H1 (cell line): ENCODE measurements around the gene SNRPA1. TPM values are rescaled to one million over a fixed set of nuclear protein-coding genes. Genes with fewer than 3 reads are reported as not detected.

Experiments
- CTCF ChIA-PET: fragments of 300-600 bp; sonication (Branson Sonifier 250); formaldehyde crosslinking; loops from one replicate; lab custom pipeline; 2021; ENCODE audit not compliant: partially characterized antibody; lab: Charles Lee
- POLR2A ChIA-PET: fragments of 300-600 bp; sonication (Branson Sonifier 250); formaldehyde crosslinking; loops from one replicate; lab custom pipeline; 2021; ENCODE audit warnings: inconsistent platforms; ENCODE audit not compliant: partially characterized antibody; lab: Charles Lee
- DNase-seq, 2 experiments: peaks; one replicate each; pipeline versions ENCODE4 v3.0.0 to v3.0.0-alpha.2; 2010 to 2022; ENCODE audit warnings: low spot score in 2 of 2, low read depth in 1 of 2, mixed read lengths in 1 of 2
- FAIRE-seq: peaks from 2 replicates; lab custom pipeline; 2011; peaks lifted over from hg19 to GRCh38; lab: Jason Lieb, UNC
- H2AFZ ChIP-seq: 2 replicates; pipeline ENCODE4 v1.8.1; 2012; ENCODE audit warnings: low read length, inconsistent platforms
- H2AK5ac ChIP-seq: 2 replicates; pipeline ENCODE4 v1.6.1; 2013; ENCODE audit warnings: low read depth, low read length
- H2BK120ac ChIP-seq: replicated peaks from 2 replicates; pipeline ENCODE3; 2013; ENCODE audit warnings: low read depth, low read length, inconsistent platforms
- H2BK12ac ChIP-seq: 2 replicates; pipeline ENCODE4 v1.6.1; 2013; ENCODE audit warnings: low read depth, low read length
- H2BK15ac ChIP-seq: 2 replicates; pipeline ENCODE4 v1.6.1; 2013; ENCODE audit warnings: low read length
- H2BK20ac ChIP-seq: 2 replicates; pipeline ENCODE4 v1.6.1; 2013; ENCODE audit warnings: low read length
- H2BK5ac ChIP-seq: 2 replicates; pipeline ENCODE4 v1.6.1; 2013; ENCODE audit warnings: low read depth, low read length
- H3K14ac ChIP-seq: 2 replicates; pipeline ENCODE4 v1.6.1; 2013; ENCODE audit warnings: inconsistent platforms; ENCODE audit not compliant: insufficient read length
- H3K18ac ChIP-seq: 2 replicates; pipeline ENCODE4 v1.6.1; 2013; ENCODE audit warnings: low read length; ENCODE audit errors: extremely low read depth
- H3K23ac ChIP-seq: 2 replicates; pipeline ENCODE4 v1.6.1; 2013; ENCODE audit warnings: inconsistent platforms; ENCODE audit not compliant: insufficient read length
- H3K23me2 ChIP-seq: 2 replicates; pipeline ENCODE4 v1.6.1; 2013; ENCODE audit warnings: low read depth, low read length
- H3K27ac ChIP-seq: 2 replicates; pipeline ENCODE4 v1.6.1; 2011; ENCODE audit warnings: low read depth, low read length, inconsistent platforms
- H3K27me3 ChIP-seq, 4 experiments: replicated peaks in 1 of 4; 1 replicate in 1 of 4; 2 replicates in 3 of 4; pipeline versions ENCODE4 v1.6.1 to v1.8.1; 2011 to 2013; ENCODE audit warnings: low read length in 3 of 4, mild to moderate bottlenecking in 3 of 4, inconsistent platforms in 2 of 4, mixed read lengths in 2 of 4, moderate library complexity in 1 of 4; ENCODE audit not compliant: control insufficient read depth in 3 of 4, insufficient read depth in 3 of 4; ENCODE audit errors: extremely low read depth in 1 of 4
- H3K36me3 ChIP-seq, 4 experiments: 2 replicates each; pipeline versions ENCODE4 v1.6.1 to v1.8.1; 2011 to 2013; ENCODE audit warnings: mild to moderate bottlenecking in 4 of 4, low read length in 3 of 4, moderate library complexity in 2 of 4, control low read depth in 1 of 4, inconsistent platforms in 1 of 4; ENCODE audit not compliant: insufficient read depth in 4 of 4, control insufficient read depth in 2 of 4
- H3K4ac ChIP-seq: replicated peaks from 2 replicates; pipeline ENCODE3; 2013; ENCODE audit warnings: low read length, low read depth, mixed read lengths, inconsistent platforms; ENCODE audit not compliant: insufficient read length
- H3K4me1 ChIP-seq, 4 experiments: replicated peaks in 1 of 4; 1 replicate in 1 of 4; 2 replicates in 3 of 4; pipeline versions ENCODE4 v1.6.1 to v1.8.1; 2011 to 2013; ENCODE audit warnings: low read length in 3 of 4, inconsistent platforms in 2 of 4, mixed read lengths in 1 of 4; ENCODE audit not compliant: insufficient read depth in 4 of 4, control insufficient read depth in 3 of 4
- H3K4me2 ChIP-seq, 2 experiments: 2 replicates each; pipeline versions ENCODE4 v1.6.1 to v1.8.1; 2011 to 2013; ENCODE audit warnings: low read depth in 2 of 2, low read length in 2 of 2, control low read depth in 1 of 2, inconsistent platforms in 1 of 2, mild to moderate bottlenecking in 1 of 2; ENCODE audit not compliant: insufficient read depth in 1 of 2
- H3K4me3 ChIP-seq, 4 experiments: fragments of 200-600, 300-600 bp in 1 of 4; sonication (generic), shearing (Covaris generic), sonication (Bioruptor Twin) in 1 of 4; 2 replicates each; pipeline versions ENCODE4 v1.5.1 to v1.8.1; 2011 to 2016; ENCODE audit warnings: low read length in 4 of 4, low read depth in 3 of 4, control low read depth in 2 of 4, inconsistent platforms in 2 of 4, mild to moderate bottlenecking in 2 of 4, mixed read lengths in 1 of 4, moderate library complexity in 1 of 4; ENCODE audit not compliant: insufficient read depth in 2 of 4; ENCODE audit errors: extremely low read depth in 1 of 4
- H3K56ac ChIP-seq: replicated peaks from 2 replicates; pipeline ENCODE3; 2013; ENCODE audit warnings: low read depth, mild to moderate bottlenecking, mixed read lengths, low read length, inconsistent platforms; ENCODE audit not compliant: insufficient read length
- H3K79me1 ChIP-seq: 2 replicates; pipeline ENCODE4 v1.6.1; 2013; ENCODE audit warnings: low read depth, low read length, control low read depth
- H3K79me2 ChIP-seq, 2 experiments: 2 replicates each; pipeline versions ENCODE4 v1.6.1 to v1.8.1; 2012 to 2013; ENCODE audit warnings: low read length in 2 of 2, mild to moderate bottlenecking in 2 of 2, inconsistent platforms in 1 of 2; ENCODE audit not compliant: insufficient read depth in 2 of 2, control insufficient read depth in 1 of 2
- H3K9ac ChIP-seq, 4 experiments: replicated peaks in 1 of 4; 1 replicate in 1 of 4; 2 replicates in 3 of 4; pipeline versions ENCODE4 v1.6.1 to v1.8.1; 2011 to 2013; ENCODE audit warnings: low read depth in 3 of 4, low read length in 3 of 4, control low read depth in 2 of 4, mild to moderate bottlenecking in 2 of 4, moderate library complexity in 2 of 4, inconsistent platforms in 1 of 4; ENCODE audit errors: extremely low read depth in 1 of 4
- H3K9me3 ChIP-seq, 2 experiments: 2 replicates each; pipeline versions ENCODE4 v1.6.1 to v1.8.1; 2012 to 2013; ENCODE audit warnings: mild to moderate bottlenecking in 2 of 2, moderate library complexity in 2 of 2, control low read depth in 1 of 2, inconsistent platforms in 1 of 2, low read depth in 1 of 2, low read length in 1 of 2, mixed read lengths in 1 of 2; ENCODE audit not compliant: insufficient read depth in 2 of 2
- H4K20me1 ChIP-seq, 2 experiments: replicated peaks in 1 of 2; 2 replicates each; pipeline versions ENCODE3 to v1.8.1; 2011 to 2013; ENCODE audit warnings: inconsistent platforms in 2 of 2, low read length in 2 of 2, mild to moderate bottlenecking in 1 of 2; ENCODE audit not compliant: insufficient read depth in 2 of 2, control insufficient read depth in 1 of 2
- H4K5ac ChIP-seq: 2 replicates; pipeline ENCODE4 v1.6.1; 2013; ENCODE audit warnings: low read length, low read depth, mixed read lengths, inconsistent platforms; ENCODE audit not compliant: insufficient read length
- H4K8ac ChIP-seq: 2 replicates; pipeline ENCODE4 v1.8.0; 2013; ENCODE audit warnings: mild to moderate bottlenecking, moderate library complexity, low read length, inconsistent platforms; ENCODE audit not compliant: insufficient read depth; ENCODE audit errors: extremely low read depth
- H4K91ac ChIP-seq: replicated peaks from 2 replicates; pipeline ENCODE3; 2013; ENCODE audit warnings: low read length, mixed read lengths, inconsistent platforms; ENCODE audit not compliant: insufficient read length
- CTBP2 ChIP-seq: IDR thresholded peaks from 2 replicates; pipeline ENCODE4 v1.7.0; 2011; ENCODE audit warnings: borderline replicate concordance, mild to moderate bottlenecking, moderate library complexity, mixed read lengths, low read length; ENCODE audit not compliant: insufficient read depth, insufficient read length
- EGR1 ChIP-seq: IDR thresholded peaks from 2 replicates; pipeline ENCODE4 v1.6.1; 2011; ENCODE audit warnings: low read depth, low read length, borderline replicate concordance
- HDAC6 ChIP-seq: IDR thresholded peaks from one replicate; pipeline ENCODE4 v1.7.1; 2012; ENCODE audit warnings: low read depth, mild to moderate bottlenecking, inconsistent platforms, low read length, moderate library complexity
- KDM1A ChIP-seq: fragments of 200-600, 300-600 bp; sonication (generic); IDR thresholded peaks from 2 replicates; pipeline ENCODE4 v1.7.1; 2016; ENCODE audit warnings: mild to moderate bottlenecking, low read length, borderline replicate concordance
- KDM5A ChIP-seq: fragments of 200-600 bp; IDR thresholded peaks from 2 replicates; pipeline ENCODE4 v1.7.1; 2012; ENCODE audit warnings: mild to moderate bottlenecking, low read length, inconsistent platforms, mixed read lengths
- POU5F1 ChIP-seq: IDR thresholded peaks from 2 replicates; pipeline ENCODE4 v1.6.1; 2011; ENCODE audit warnings: low read depth, mild to moderate bottlenecking, low read length, moderate library complexity
- RBBP5 ChIP-seq: IDR thresholded peaks from 2 replicates; pipeline ENCODE4 v1.7.1; 2012; ENCODE audit warnings: low read depth, mild to moderate bottlenecking, inconsistent platforms, low read length, moderate library complexity, borderline replicate concordance
- RNF2 ChIP-seq: fragments of 200-900, 300-1000 bp; sonication (generic); IDR thresholded peaks from 2 replicates; pipeline ENCODE4 v1.7.1; 2016; ENCODE audit warnings: borderline replicate concordance, low read depth, mild to moderate bottlenecking, antibody characterized with exemption, low read length; ENCODE audit not compliant: poor library complexity, severe bottlenecking; ENCODE audit errors: missing control alignments
- TEAD4 ChIP-seq: IDR thresholded peaks from 2 replicates; pipeline ENCODE4 v1.6.1; 2012; ENCODE audit warnings: low read depth, low read length, inconsistent platforms, mixed read lengths
- WGBS, 2 experiments: shearing (Covaris generic) in 1 of 2; methylation state at CpG; one replicate each; pipeline versions ENCODE4 v1.1.6 to v1.1.7; 2013 to 2015; ENCODE audit warnings: low lambda C conversion rate in 2 of 2, mixed read lengths in 2 of 2, inconsistent platforms in 1 of 2, low coverage in 1 of 2, missing lambda C conversion rate in 1 of 2; ENCODE audit not compliant: insufficient replicate concordance in 2 of 2, insufficient coverage in 1 of 2, insufficient read length in 1 of 2; ENCODE audit errors: extremely low coverage in 1 of 2, missing lambda C conversion rate in 1 of 2; 5-methylcytosine and 5-hydroxymethylcytosine counted together
- polyA plus RNA-seq, 7 experiments: library from polyadenylated mRNA; depleted of rRNA in 3 of 7; stranded (reverse) in 5 of 7; unstranded in 2 of 7; fragments of >200 nt in 5 of 7; fragments of 200-250 nt in 2 of 7; gene quantifications; 1 replicate in 5 of 7; 2 replicates in 1 of 7; 4 replicates in 1 of 7; pipeline versions ENCODE4 v1.2.1 to v1.2.3, GENCODE V29; 2011 to 2013; ENCODE audit warnings: missing spikeins in 2 of 7, mixed read lengths in 2 of 7
- total RNA-seq: library from RNA; stranded (reverse); fragmentation: NEBNext Ultra II Directional; extraction: Animal tissue kit (Norgen Biotek cat#: 25700); gene quantifications from 2 replicates; pipeline ENCODE4 v1.2.1, GENCODE V29; 2021

SNRPA1 gene
- total and polyA plus RNA-seq, 2 of the 8 experiments (the other 6 are each of a cell fraction or from before 2014, with no cell fraction given) = 140 to 221 TPM

DNA sequence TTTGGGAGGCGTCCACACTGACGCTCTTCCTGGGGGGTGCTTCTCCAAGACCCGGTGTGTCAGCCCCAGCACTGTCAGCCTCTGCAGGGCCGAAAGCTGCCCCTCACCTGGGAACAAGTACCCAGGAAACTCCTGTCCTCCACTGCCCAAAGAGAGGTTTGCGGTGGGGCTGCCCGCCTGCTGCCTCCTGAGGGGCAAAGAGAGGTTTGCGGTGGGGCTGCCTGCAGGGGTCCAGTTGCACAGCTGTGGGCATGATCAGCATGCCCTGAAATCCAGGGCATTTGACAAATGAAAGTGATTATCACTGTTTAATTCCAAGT is 15.1 kb upstream of the SNRPA1 start:
- no peak for DNase-seq
- Histone ChIP-seq H2AFZ (no peak overlapping the region), H3K9me3 (no peaks in the 10 kb centered on the region), H3K4me1 (peaks cover 0 to 5% (median 0%) of the 10 kb centered on the region in 4 experiments; a peak in 1 of 7 replicates), H2AK5ac (no peak overlapping the region), H2BK20ac (no peak overlapping the region), H4K5ac (no peak overlapping the region), H2BK120ac (no peak overlapping the region), H2BK5ac (no peak overlapping the region), H2BK15ac (no peak overlapping the region), H3K36me3 (no peaks in the 10 kb centered on the region), H3K23ac (no peak overlapping the region), H3K23me2 (no peaks in the 10 kb centered on the region), H3K27me3 (no peaks in the 10 kb centered on the region), H3K4ac (no peak overlapping the region), H4K20me1 (no peaks in the 10 kb centered on the region), H3K79me2 (no peaks in the 10 kb centered on the region), H4K91ac (no peak overlapping the region), H4K8ac (no peak overlapping the region), H3K18ac (no peak overlapping the region), H3K9ac (no peak overlapping the region), H3K4me2 (no peak overlapping the region), H2BK12ac (no peak overlapping the region), H3K56ac (no peak overlapping the region), H3K4me3 (no peak overlapping the region), H3K79me1 (no peaks in the 10 kb centered on the region), H3K27ac (no peak overlapping the region), H3K14ac (no peak overlapping the region)
- WGBS, 2 experiments = 91% methylated on average over 7 of the region's 7 CpGs; no CpG with 5 or more reads in 1 of the 2 experiments
- no peak for FAIRE-seq
- TF ChIP-seq TEAD4 (no peak), KDM5A (no peak), EGR1 (no peak), RNF2 (no peak), POU5F1 (no peak), CTBP2 (no peak), RBBP5 (no peak), KDM1A (no peak), HDAC6 (no peak)
- CTCF ChIA-PET = interaction anchor here (2.3 to 9.4 kb wide), 2 partner anchors 8 to 192 kb away, joined by 5 to 94 read pairs; no protein-coding TSS in a partner anchor
- POLR2A ChIA-PET = no interaction called here
